GM19099 (cell line): Measurements from ENCODE around the gene DTNBP1.

Source experiments
- POLR2A ChIP-seq: IDR thresholded peaks from 3 replicates; pipeline ENCODE4 v1.6.1; 2011; ENCODE audit warnings: low read depth; ENCODE audit not compliant: insufficient read length; ENCODE audit errors: extremely low read depth

DTNBP1 gene

GRCh38 chr6:15508441-15508871, 154.4 kb downstream of the DTNBP1 start:
- TF ChIP-seq POLR2A = no peak

- no peak for TF ChIP-seq POLR2A
Measured at GRCh38 chr6:15507746-15508145, 155.1 kb downstream of the DTNBP1 start.

- no peak for TF ChIP-seq POLR2A
Measured at GRCh38 chr6:15507221-15507620, 155.6 kb downstream of the DTNBP1 start.

- TF ChIP-seq POLR2A = no peak
Measured at GRCh38 chr6:15506066-15506465, 156.8 kb downstream of the DTNBP1 start.

GRCh38 chr6:15505463-15505918, 157.3 kb downstream of the DTNBP1 start:
- no peak for TF ChIP-seq POLR2A

GRCh38 chr6:15504581-15505350, 158.1 kb downstream of the DTNBP1 start:
- no peak for TF ChIP-seq POLR2A

- TF ChIP-seq POLR2A = no peak
Measured at GRCh38 chr6:15504040-15504495, 158.8 kb downstream of the DTNBP1 start.

GRCh38 chr6:15503346-15503680, 159.5 kb downstream of the DTNBP1 start:
- TF ChIP-seq POLR2A = no peak

GRCh38 chr6:15502446-15503345, 160.1 kb downstream of the DTNBP1 start:
- TF ChIP-seq POLR2A = no peak

GRCh38 chr6:15501826-15502445, 160.9 kb downstream of the DTNBP1 start:
- no peak for TF ChIP-seq POLR2A

GRCh38 chr6:15500901-15501825, 161.7 kb downstream of the DTNBP1 start:
- TF ChIP-seq POLR2A = no peak

- TF ChIP-seq POLR2A = no peak
Measured at GRCh38 chr6:15500078-15500740, 162.6 kb downstream of the DTNBP1 start.

GRCh38 chr6:15499591-15499990, 163.2 kb downstream of the DTNBP1 start:
- TF ChIP-seq POLR2A = no peak

GRCh38 chr6:15499125-15499524, 163.7 kb downstream of the DTNBP1 start:
- no peak for TF ChIP-seq POLR2A
